ENCODE results near the gene WDFY4.

The WDFY4 gene

DNA sequence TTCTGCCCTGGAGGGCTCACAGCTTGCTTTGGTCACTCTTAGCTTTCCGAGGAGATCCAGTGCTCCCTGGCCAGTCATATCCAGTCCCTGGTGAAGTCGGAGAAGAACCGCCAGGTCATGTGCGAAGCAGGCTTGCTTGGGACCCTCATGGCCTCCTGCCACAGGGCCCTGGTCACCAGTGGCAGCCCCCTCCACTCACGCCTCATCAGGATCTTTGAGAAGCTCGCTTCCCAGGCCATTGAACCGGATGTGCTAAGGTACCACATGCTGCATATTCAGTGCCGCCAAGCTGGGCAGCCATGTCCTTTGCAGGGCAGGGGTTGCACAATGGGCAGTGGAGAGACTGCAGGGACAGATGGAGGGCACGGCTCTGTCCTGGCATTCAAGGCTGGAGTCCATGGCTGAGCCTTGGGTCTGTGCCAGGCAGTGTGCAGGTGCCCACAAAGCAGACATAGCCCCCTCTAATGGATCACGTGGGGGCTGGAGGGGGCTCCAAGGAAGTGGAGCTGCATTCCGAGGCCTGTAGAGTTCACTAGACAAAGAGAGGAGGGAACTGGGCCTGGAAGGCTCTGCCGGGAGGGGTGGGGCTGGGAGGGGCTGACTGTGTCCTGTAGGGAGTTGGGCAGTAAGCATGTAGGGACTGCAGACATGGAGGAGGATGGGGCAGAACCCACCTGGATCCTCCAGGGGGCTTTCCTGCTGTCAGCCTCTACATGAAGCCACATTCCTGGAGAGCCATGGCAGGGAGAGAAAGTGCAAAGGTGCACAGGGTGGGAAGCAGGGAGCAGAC, 89.9 kb downstream of the WDFY4 start:
- no peak for DNase-seq

DNA sequence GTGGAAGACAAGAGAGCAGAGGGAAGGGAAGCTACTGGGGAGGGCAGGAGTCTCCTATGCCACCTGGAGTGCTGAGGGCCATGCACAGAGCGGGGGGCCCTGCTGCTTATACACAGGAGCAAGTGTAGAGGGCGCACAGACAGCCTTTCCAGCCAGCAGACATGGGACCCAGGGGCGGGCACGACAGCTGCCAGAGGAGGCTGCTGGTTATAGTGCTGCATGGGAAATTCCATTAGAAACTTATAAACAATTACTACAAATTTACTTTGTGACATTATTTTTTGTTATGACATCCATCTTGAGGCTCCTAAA, 90.5 kb downstream of the WDFY4 start:
- DNase-seq: no peak

GRCh38 chr10:48776005-48776522, 91.4 kb downstream of the WDFY4 start:
- no peak for DNase-seq

DNA sequence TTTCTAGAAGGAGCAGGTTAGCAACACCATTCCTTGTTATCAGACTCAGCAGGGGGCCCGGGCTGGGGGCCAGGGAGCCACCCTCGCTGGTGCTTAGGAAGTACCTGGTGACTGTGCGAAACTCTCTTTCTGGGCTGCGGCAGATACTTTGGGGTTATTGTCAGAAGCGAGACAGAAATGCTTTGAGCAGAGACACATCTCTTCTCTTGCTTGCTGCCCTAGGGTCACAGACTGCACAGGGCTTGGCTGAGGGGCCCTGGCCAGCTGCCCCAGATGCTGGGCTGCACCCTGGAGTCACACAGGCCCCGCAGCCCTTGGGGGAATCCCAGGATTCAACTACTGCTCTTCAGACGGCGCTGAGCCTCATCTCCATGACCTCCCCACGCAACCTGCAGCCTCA, 91.9 kb downstream of the WDFY4 start:
- no peak for DNase-seq

DNA sequence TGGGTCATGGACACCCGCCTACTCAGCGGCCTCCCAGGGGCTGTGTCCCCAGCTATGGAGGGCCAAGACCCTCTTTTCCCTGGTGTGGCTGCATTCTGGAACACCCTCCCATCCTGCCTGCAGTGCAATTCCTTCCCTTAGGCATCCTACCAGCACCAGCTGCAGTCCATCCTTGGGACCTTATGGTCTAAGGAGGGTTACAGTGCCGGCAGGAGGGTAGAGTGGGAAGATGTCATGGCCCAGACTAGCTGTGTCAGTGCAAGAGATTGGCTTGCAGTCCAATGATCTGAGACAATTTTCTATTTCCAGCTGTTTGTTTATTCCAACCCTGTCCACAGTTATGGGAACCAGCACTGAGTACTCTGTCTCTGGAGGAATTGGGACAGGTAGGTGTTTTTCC, 92.4 kb downstream of the WDFY4 start:
- DNase-seq: no peak

DNA sequence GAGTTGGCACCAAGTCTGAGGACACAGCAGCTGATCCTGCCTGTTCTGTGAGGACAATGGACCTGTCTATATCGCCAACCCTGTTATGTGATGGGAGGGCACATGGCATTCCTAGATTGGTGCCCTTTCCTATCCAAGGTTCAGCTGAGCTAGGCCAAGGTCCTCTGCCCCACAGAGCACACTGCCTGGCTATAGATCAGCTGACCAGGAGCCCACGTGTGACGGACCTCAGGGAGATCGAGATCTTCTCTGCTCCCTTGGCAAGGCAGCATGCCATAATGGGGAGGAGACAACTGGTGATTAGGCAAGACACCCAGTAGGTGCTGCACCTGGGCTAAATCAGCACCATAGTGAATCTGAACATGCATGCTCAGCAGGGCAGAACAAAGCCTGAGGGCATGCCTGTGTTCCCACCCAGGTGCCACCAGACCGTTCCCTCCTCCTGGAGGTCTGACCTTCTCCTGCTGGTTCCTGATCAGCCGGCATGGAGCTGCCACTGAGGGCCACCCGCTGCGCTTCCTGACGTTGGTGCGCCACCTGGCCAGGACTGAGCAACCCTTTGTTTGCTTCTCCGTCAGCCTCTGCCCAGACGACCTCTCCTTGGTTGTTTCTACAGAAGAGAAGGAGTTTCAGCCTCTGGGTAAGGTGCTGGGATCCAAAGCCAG, 93.7 kb downstream of the WDFY4 start:
- no peak for DNase-seq

DNA sequence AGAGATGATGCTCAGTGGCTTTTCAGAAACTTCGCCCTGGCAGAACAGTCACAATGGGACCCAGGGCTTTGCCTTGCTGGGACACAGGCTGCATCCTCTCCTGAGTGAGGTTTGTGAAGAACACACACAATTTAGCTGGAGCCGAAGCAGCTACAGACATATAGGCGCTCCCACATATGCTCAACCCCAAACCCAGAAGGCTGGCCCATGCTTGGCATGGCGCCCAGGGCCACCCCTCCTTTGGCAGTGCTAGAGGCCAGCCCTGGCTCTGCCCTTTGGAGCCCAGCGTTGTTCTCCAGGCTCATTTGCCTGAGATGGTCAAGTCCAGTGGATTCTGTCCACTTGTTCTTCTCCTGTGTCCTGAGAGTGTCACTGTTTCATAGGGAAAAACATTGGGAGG, 94.4 kb downstream of the WDFY4 start:
- no peak for DNase-seq

GRCh38 chr10:48779546-48780152, 95.0 kb downstream of the WDFY4 start:
- no peak for DNase-seq

DNA sequence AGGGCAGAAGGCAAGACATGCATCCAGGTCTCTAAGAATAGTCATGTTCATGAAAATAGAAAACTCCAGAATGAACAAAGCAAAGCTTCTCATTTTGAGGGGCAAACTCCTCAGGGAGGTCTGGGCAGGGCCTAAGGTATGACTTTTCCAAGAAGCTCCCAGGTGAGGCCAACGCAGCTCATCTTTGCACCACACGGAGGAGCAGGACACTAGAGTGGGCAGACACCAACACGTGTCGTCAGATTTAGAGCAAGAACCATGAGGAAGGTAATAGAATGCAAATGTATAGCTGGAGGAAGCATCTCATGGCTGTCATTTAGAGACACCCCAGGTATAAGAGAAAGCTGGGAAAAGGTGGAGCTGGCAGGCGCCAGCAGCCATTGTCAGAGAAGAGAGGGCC, 95.7 kb downstream of the WDFY4 start:
- DNase-seq: no peak

GRCh38 chr10:48782386-48782785, 97.7 kb downstream of the WDFY4 start:
- DNase-seq: no peak

DNA sequence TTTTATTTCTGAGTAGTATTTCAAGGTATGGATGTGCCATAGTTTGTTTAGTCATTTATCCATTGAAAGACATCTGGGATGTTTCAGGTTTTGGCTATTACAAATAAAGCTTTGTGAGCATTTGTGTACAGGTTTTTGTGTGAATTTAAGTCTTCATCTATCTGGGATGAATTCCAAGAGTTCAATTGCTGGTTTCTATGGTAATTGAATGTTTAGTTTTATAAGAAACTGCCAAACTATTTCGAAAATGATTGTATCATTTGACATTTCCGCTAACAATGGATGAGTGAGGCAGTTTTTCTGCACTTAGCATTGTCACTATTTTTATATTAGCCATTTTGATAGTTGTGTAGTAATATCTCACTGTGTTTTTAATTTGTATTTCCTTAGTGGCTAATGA, 99.4 kb downstream of the WDFY4 start:
- no peak for DNase-seq

DNA sequence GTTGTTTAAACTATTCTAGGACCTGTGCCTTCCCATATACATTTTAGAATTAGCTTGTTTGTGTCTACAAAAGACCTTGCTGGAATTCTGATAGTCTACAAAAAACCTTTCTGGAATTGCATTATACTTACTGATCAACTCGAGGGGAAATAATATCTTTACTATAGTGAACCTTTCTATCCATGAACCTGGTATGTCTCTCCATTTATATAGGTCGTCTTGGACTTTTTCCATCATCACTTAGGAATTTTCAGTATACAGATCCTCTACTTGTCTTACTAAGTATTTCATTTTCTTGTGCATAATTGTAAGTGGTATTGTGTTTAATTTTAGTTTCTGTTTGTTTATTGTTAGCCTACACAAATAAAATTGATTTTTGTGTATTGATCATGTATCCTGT, 101.1 kb downstream of the WDFY4 start:
- DNase-seq: no peak

GRCh38 chr10:48786606-48787282, 102.1 kb downstream of the WDFY4 start:
- no peak for DNase-seq

DNA sequence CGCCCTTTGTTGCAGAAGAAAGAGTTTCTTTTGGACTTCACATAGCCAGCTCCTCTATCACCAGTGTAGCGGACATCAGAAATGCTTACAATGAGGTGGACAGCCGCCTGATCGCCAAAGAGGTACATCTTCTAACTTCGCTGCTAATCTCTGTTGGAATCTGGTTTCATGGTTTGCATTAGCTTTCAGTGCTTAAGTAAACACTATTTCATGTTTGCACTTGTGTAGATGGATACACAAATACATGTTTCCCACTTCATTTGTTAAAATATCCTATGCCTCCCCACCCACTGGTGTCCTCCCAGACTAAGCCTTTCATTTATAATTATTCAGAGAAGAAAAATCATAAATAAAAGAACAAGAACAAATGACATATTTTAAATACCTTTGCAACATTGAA, 103.9 kb downstream of the WDFY4 start:
- no peak for DNase-seq

GRCh38 chr10:48789486-48790456, 105.1 kb downstream of the WDFY4 start:
- DNase-seq: no peak

GRCh38 chr10:48790457-48791044, 105.9 kb downstream of the WDFY4 start:
- no peak for DNase-seq

GRCh38 chr10:48791267-48791928, 106.7 kb downstream of the WDFY4 start:
- DNase-seq: no peak

GRCh38 chr10:48792121-48792520, 107.4 kb downstream of the WDFY4 start:
- no peak for DNase-seq

GRCh38 chr10:48792687-48793096, 108.0 kb downstream of the WDFY4 start:
- DNase-seq: no peak

DNA sequence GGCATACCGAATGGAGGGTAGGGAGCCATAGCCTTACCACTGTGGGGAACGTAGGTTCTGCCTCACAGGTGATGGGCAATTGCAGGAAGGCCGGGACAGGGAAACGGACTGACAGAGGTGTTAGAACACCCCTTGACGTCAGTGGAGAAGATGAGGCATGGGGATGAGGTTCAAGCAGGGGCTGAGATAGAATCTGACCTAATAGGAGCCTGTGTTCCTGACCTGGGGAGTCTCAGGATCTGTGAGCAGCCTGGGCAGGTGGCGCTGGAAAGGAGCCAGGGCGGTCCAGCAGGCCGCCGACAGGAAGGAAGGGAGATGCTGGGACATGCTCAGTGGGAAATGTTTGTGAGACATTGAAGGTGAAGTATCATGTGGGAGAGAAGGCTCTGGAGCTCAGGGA, 109.4 kb downstream of the WDFY4 start:
- DNase-seq: no peak

DNA sequence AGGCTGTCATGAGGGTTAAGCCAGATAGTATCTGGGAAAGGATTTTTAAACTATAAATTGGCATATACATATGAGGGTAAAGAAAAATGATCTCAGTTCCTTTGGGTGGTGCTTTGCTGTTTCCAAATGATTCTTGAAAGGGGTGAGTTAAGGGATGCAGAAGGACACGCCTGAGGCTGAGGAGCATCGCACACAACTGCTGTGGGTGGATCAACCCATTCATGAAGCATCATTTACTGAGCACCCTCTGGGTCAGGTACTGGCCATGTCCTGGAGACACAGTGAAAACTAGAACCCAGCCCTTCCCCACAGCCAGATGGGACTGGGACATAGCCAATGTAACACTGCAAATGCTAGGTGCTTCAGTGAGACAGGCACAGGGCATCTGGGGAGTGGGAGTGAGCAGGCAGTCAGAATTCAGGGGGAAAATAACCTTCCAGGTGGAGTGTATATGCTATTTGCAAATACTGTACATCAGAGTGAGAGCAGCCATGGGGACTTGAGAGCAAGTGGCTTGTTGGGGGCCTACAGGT, 112.1 kb downstream of the WDFY4 start:
- DNase-seq: no peak
